Ascending aorta (tissue), 2 donors: ENCODE measurements around the gene OXTR. TPM values are rescaled to one million over a fixed set of nuclear protein-coding genes. Genes with fewer than 3 reads are reported as not detected.

Experiments used
- DNase-seq, 2 donors: peaks; one replicate each; pipeline ENCODE4 v3.0.0-alpha.2; 2019; ENCODE audit warnings: low spot score in 2 of 2
- H3K27ac ChIP-seq, 2 donors: fragments of 200-600 bp; sonication (generic); one replicate each; pipeline ENCODE4 v1.5.1; 2016 to 2017; ENCODE audit warnings: mild to moderate bottlenecking in 1 of 2
- H3K27me3 ChIP-seq: fragments of 200-600 bp; sonication (generic); one replicate; pipeline ENCODE4 v1.5.1; 2017
- H3K36me3 ChIP-seq, 2 donors: fragments of 200-600 bp; sonication (generic); one replicate each; pipeline ENCODE4 v1.5.1; 2016
- H3K4me1 ChIP-seq, 2 donors: fragments of 200-600 bp; sonication (generic); one replicate each; pipeline ENCODE4 v1.5.1; 2016 to 2017; ENCODE audit warnings: mild to moderate bottlenecking in 1 of 2
- H3K4me3 ChIP-seq, 2 donors: fragments of 200-600 bp; sonication (generic); one replicate each; pipeline ENCODE4 v1.5.1; 2016 to 2017; ENCODE audit warnings: mild to moderate bottlenecking in 1 of 2
- H3K9me3 ChIP-seq, 2 donors: fragments of 200-600 bp; sonication (generic); one replicate each; pipeline ENCODE4 v1.5.1; 2016
- CTCF ChIP-seq, 3 experiments: fragments of 200-600 bp in 2 of 3; fragments of 450-650 bp in 1 of 3; sonication (generic) in 2 of 3; IDR thresholded peaks; one replicate each; pipeline ENCODE4 v1.5.1; 2016 to 2019; ENCODE audit warnings: antibody characterized with exemption in 3 of 3, mild to moderate bottlenecking in 1 of 3, moderate library complexity in 1 of 3
- intact Hi-C: fragments of 100-400 bp; cut with DNase I; formaldehyde crosslinking; loops from one replicate; pipeline ENCODE4 v1.15.1; 2023
- total RNA-seq: library from RNA; depleted of rRNA; stranded (reverse); fragments of >200 nt; gene quantifications from one replicate; pipeline ENCODE4 v1.1.0, GENCODE V29; 2016

OXTR gene
- total RNA-seq, 1 donor from 2014 or later, result 150 TPM

GRCh38 chr3:8762607-8763377, 6.6 kb downstream of the OXTR start:
- no peak overlapping the region for H3K27ac ChIP-seq

GRCh38 chr3:8761866-8762265, 7.5 kb downstream of the OXTR start:
- intact Hi-C loops, result no loop called here
- no peaks in the 10 kb centered on the region for H3K27me3 ChIP-seq

More at GRCh38 chr3:8762607-8763377, 6.6 kb downstream of the OXTR start:
- Histone ChIP-seq H3K36me3 (no peaks in the 10 kb centered on the region), H3K4me3 (no peak overlapping the region), H3K9me3 (no peaks in the 10 kb centered on the region), H3K4me1 (peaks cover 0 to 4% of the 10 kb centered on the region in 2 donors), H3K27me3 (no peaks in the 10 kb centered on the region)
- TF ChIP-seq CTCF (IDR thresholded peaks at IDR 0.05), result no peak
- intact Hi-C loops, result no loop called here
- DNase-seq, result peak in 1 of 2 donors; percentile 42

GRCh38 chr3:8760506-8760905, 8.9 kb downstream of the OXTR start:
- no peaks in the 10 kb centered on the region for H3K36me3 ChIP-seq
- H3K4me1 ChIP-seq, result no peaks in the 10 kb centered on the region
- no peaks in the 10 kb centered on the region for H3K27me3 ChIP-seq
- H3K9me3 ChIP-seq, result no peaks in the 10 kb centered on the region
- H3K4me3 ChIP-seq, result no peak overlapping the region
- peak in 1 of 2 donors; percentile 38 for DNase-seq
- H3K27ac ChIP-seq, result no peak overlapping the region
- no peak for TF ChIP-seq CTCF (IDR thresholded peaks at IDR 0.05)
- intact Hi-C loops, result no loop called here

More at GRCh38 chr3:8761866-8762265, 7.5 kb downstream of the OXTR start:
- TF ChIP-seq CTCF (IDR thresholded peaks at IDR 0.05), result no peak
- H3K4me1 ChIP-seq, result no peaks in the 10 kb centered on the region
- H3K4me3 ChIP-seq, result no peak overlapping the region
- peak in 1 of 2 donors; percentile 53 for DNase-seq
- H3K36me3 ChIP-seq, result no peaks in the 10 kb centered on the region
- no peak overlapping the region for H3K27ac ChIP-seq
- no peaks in the 10 kb centered on the region for H3K9me3 ChIP-seq

- Histone ChIP-seq H3K4me3 (no peak overlapping the region), H3K9me3 (no peaks in the 10 kb centered on the region), H3K27ac (no peak overlapping the region), H3K27me3 (no peaks in the 10 kb centered on the region), H3K36me3 (no peaks in the 10 kb centered on the region), H3K4me1 (no peaks in the 10 kb centered on the region)
- no peak for TF ChIP-seq CTCF (IDR thresholded peaks at IDR 0.05)
- no peak for DNase-seq
- intact Hi-C loops, result no loop called here
Measured at GRCh38 chr3:8760091-8760490, 9.3 kb downstream of the OXTR start.

GRCh38 chr3:8759038-8759707, 10.2 kb downstream of the OXTR start:
- intact Hi-C loops, result no loop called here
- DNase-seq, result no peak
- Histone ChIP-seq H3K4me1 (no peaks in the 10 kb centered on the region), H3K27me3 (no peaks in the 10 kb centered on the region), H3K36me3 (no peaks in the 10 kb centered on the region), H3K9me3 (no peaks in the 10 kb centered on the region), H3K4me3 (no peak overlapping the region), H3K27ac (no peak overlapping the region)
- TF ChIP-seq CTCF (IDR thresholded peaks at IDR 0.05), result no peak
